SKM-1 (cell line): ENCODE measurements around the gene ASB1.

Source experiments
- DNase-seq: peaks from one replicate; lab custom pipeline; 2025; ENCODE audit not compliant: unreplicated experiment; lab: John Stamatoyannopoulos, UW

The ASB1 gene

DNA sequence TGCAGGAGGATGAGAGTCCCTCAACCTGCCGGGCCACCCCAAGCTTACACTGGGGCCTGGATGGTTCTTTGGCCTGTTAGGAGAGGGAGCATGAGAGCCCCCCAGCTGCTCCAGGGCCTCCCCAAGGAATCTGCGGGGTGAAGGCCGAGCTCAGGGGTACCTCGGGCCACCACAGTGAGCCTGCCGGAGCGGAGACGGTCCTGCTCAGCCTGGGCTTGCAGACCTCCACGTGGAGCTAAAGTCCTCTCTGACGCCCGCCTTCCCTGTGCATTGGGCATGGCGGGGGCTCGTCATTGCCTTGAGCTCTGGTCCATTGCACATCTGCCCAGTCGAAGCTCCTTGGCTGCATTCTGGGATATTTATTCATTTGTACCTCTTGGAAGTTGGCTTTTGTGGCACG lies 62.7 kb downstream of the ASB1 start:
- no peak for DNase-seq

DNA sequence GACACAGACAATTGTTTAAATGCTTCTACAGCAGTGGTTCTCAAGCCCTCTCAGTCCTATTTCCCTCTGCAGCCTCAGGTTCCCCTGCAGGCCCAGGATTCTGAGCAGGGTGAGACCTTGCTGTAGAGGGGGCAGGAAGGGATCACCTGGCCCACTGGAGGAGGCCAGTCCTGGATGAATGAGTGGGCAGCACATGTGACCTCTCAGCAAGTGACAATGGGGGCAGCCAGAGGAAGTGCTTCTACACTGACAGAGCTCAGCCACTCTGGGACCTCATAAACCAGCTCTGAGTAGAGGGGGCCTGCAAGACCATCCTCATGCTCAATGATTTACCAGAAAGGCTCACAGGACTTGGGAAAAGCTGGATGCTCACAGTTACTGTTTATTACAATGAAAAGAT lies 63.2 kb downstream of the ASB1 start:
- DNase-seq, result no peak

DNA sequence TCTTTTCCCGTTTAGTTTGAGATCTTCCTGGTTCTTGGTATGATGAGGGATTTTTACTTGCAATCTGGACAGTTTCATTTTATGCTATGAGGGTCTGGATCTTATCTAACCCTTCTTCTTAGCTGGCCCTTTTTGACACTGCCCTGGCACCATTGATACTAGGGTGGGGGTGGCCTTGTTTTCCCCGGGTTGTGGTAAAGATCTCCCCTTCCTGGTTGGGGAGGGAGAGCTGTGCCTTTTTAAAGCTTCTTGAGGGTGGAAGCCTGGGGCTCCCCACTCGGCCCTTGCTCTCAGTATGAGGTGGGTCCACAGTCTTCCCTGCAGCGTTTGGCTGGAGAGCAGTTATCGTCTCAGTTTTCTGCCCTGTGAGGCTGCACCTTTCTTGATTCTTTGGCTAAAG lies 66.1 kb downstream of the ASB1 start:
- no peak for DNase-seq

DNA sequence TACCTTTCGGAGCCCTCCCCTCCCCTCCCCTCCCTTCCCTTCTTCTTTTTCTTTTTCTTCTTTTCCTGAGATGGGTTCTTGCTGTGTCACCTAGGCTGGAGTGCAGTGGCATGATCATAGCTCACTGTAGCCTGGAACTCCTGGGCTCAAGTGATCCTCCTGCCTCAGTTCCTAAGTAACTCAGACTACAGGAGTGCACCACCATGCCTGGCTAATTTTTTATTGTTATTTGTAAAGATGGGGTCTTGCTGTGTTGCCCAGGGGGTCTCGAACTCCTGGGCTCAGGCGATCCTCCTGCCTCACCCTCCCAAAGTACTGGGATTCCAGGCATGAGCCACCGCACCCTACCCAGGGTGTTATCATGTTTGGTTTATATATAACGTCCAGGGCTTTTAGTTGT lies 66.7 kb downstream of the ASB1 start:
- no peak for DNase-seq

DNA sequence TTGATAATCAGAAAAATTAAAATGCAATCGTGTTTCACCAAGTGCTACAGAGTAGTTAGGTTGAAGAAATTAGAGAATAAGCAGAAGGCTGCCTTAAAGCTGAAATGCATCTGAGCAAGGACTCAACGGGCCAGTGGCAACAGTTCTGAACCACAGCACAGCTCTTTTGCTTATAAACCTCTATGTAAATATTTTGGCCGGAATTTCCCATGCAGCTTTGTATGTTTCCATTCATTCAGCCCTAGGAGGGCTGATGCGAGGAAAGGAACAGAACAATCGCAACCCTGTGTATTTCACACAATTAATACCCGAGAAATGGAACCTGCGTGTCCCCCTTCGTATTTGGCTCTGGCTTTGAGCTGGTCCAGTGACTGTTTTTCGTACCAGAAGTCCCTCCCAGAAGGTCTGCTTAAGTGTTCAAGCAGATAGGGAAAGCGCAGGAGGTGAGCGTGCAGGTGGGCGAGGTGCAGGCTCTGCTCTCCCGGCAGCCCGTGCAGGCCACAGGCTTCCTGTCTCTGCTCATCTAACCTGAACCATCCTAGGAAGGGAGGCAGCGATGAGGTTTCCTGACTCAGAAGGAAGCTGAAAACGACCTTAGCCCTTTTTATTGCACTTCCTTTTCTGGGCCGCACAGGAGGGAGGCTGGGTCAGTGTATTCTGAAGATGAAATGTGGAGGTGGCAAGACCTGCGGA lies 67.3 kb downstream of the ASB1 start:
- peak; percentile 4 for DNase-seq

DNA sequence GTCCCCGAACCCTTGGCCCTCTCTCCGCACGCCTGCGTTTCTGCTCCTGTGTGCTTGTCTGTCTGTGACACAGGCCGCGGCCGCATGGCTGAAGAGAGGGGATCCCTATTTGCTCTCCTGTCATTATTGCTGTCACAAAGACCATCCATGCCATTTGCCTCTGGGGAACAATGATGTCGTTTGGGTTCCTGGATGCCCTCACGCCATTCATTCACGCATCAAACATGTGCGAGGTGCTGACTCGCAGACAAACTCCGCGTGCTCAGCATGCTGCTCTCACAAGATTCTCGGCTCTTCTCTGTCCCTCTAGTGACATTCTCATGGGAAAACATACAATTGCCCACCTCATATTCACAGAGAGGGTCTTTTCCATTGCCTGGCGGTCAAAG lies 67.8 kb downstream of the ASB1 start:
- no peak for DNase-seq

DNA sequence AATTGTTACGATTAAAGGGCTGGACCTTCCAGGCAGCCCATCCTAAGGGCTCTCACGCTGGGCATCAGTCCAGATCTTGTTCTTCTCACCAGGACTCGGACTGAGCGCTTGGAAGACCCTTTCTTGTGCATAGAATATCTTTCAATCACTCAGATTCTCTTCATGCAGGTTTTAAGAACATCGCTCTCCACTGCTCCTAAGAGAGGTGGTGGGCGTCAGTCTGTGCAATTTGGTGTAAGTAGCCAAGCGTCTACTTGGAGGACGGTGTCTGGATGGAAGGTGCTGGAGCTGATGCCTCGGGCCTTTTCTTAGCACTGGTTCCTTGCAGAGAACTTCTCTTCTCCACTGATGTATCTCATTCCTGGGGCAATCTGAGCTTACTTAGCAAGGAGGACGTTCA lies 68.7 kb downstream of the ASB1 start:
- no peak for DNase-seq

GRCh38 chr2:238496756-238497609 lies 70.3 kb downstream of the ASB1 start:
- DNase-seq, result no peak

DNA sequence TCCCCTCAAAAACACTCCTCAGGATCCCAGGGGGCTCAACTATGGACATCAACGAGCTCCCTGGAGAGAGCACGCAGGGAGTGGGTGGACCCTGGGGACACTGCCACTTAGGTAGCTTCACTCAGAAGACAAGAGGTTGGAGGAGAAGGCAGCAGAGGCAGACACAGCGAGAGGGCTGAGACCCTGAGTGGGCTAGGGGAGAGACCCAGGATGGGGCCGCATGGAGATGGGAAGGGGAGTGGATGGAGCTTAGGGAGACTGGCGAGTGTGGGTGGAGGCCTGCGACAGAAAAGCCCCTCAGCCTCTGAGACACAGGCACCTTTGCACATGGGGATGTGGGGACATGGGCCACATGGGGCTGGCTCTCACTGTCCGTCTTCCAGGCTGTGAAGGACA lies 70.9 kb downstream of the ASB1 start:
- no peak for DNase-seq

DNA sequence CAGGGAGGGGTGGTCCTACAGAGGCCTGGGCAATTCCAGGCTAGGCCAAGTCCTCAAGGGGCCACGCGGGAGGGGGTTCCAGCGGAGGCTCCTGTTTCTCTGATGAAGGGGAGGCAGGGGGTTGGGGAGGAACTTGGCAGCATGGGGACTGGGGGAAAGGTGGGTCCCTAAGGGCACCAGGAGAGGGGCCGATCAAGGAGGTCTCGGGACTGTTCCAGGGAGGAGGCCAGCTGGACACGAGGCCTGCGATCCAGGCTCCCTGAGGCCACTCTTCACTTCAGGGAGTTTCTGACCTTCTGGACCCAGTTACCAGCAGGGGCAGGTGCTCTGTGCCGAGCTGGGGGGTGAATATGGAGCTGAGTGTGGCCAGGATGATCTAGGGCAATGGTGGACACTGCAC lies 71.5 kb downstream of the ASB1 start:
- DNase-seq, result no peak

GRCh38 chr2:238498691-238499295 lies 72.1 kb downstream of the ASB1 start:
- no peak for DNase-seq

- no peak for DNase-seq
Measured at GRCh38 chr2:238499731-238500580, 73.2 kb downstream of the ASB1 start.

DNA sequence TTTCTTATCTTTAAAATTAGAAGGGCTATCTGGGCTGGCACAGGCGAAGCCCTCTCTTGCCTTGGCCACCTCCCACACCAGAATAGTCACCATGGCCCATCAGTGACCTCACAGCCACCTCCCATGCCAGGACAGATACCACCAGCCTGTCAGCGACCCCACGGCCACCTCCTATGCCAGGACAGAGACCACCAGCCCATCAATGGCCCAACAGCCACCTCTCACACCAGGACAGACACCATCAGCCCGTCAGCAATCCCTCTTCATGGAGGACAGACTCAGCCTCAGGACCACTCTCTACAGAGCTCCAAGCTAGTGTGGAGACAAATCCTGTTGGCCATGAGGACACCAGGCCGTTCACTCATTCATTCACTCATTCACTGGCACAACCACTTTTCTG lies 74.6 kb downstream of the ASB1 start:
- no peak for DNase-seq
